Uterus (tissue), 4 donors: Measurements from ENCODE around the gene PEAR1. TPM values are rescaled to one million over a fixed set of nuclear protein-coding genes. Genes with fewer than 3 reads are reported as not detected.

Source experiments
- DNase-seq, 2 donors: peaks; one replicate each; pipeline ENCODE4 v3.0.0-alpha.2; 2019 to 2020
- H3K27ac ChIP-seq, 2 donors: fragments of 200-600 bp; sonication (generic); 1 replicate in 1 of 2; 2 replicates in 1 of 2; pipeline ENCODE4 v1.5.1; 2016 to 2018
- H3K27me3 ChIP-seq, 2 donors: fragments of 200-600 bp; sonication (generic); one replicate each; pipeline ENCODE4 v1.5.1; 2018 to 2019; ENCODE audit warnings: control low read depth in 1 of 2
- H3K36me3 ChIP-seq, 2 donors: fragments of 200-600 bp; sonication (generic); one replicate each; pipeline ENCODE4 v1.5.1; 2019; ENCODE audit warnings: control low read depth in 1 of 2
- H3K4me1 ChIP-seq, 2 donors: fragments of 200-600 bp; sonication (generic); one replicate each; pipeline ENCODE4 v1.5.1; 2018 to 2019; ENCODE audit warnings: control low read depth in 1 of 2
- H3K4me3 ChIP-seq, 2 donors: fragments of 200-600 bp; sonication (generic); 1 replicate in 1 of 2; 2 replicates in 1 of 2; pipeline ENCODE4 v1.5.1; 2018 to 2019; ENCODE audit warnings: mild to moderate bottlenecking in 1 of 2
- H3K9me3 ChIP-seq, 2 donors: fragments of 200-600 bp; sonication (generic); one replicate each; pipeline ENCODE4 v1.5.1; 2019; ENCODE audit warnings: control low read depth in 1 of 2
- POLR2A ChIP-seq, 2 donors: fragments of 450-650 bp; IDR thresholded peaks; one replicate each; pipeline ENCODE4 v1.6.1; 2016; ENCODE audit warnings: antibody characterized with exemption in 2 of 2, mild to moderate bottlenecking in 1 of 2, moderate library complexity in 1 of 2
- intact Hi-C: fragments of 100-400 bp; cut with DNase I; formaldehyde crosslinking; loops from one replicate; pipeline ENCODE4 v1.15.1; 2023; ENCODE audit warnings: low total_unique reads
- total RNA-seq, 4 donors: library from RNA; depleted of rRNA in 3 of 4; stranded (reverse); fragments of >200 nt in 3 of 4; gene quantifications; one replicate each; pipeline versions ENCODE4 v1.1.0 to v1.2.4, GENCODE V29; 2014 to 2023
- TF ChIP-seq, protein P1 (sequence below), 4 experiments: fragments of 200-600 bp in 2 of 4; fragments of 450-650 bp in 2 of 4; sonication (generic) in 2 of 4; IDR thresholded peaks; one replicate each; pipeline ENCODE4 v1.5.1; 2016 to 2019; ENCODE audit warnings: antibody characterized with exemption in 4 of 4, mild to moderate bottlenecking in 2 of 4, moderate library complexity in 1 of 4
- donor health status: DM: yes; HTN: yes; CAD: no.

PEAR1 gene
- total RNA-seq, 4 donors from 2014 or later = 7.4 to 41.8 (median 17.9) TPM

- Histone ChIP-seq H3K9me3 (no peaks in the 10 kb centered on the region), H3K4me3 (no peak overlapping the region), H3K36me3 (no peaks in the 10 kb centered on the region), H3K27ac (no peak overlapping the region), H3K4me1 (no peaks in the 10 kb centered on the region), H3K27me3 (no peaks in the 10 kb centered on the region)
- intact Hi-C loops = no loop called here
- no peak for DNase-seq
- TF ChIP-seq POLR2A (IDR thresholded peaks at IDR 0.05) = no peak
- TF ChIP-seq, protein P1, sequence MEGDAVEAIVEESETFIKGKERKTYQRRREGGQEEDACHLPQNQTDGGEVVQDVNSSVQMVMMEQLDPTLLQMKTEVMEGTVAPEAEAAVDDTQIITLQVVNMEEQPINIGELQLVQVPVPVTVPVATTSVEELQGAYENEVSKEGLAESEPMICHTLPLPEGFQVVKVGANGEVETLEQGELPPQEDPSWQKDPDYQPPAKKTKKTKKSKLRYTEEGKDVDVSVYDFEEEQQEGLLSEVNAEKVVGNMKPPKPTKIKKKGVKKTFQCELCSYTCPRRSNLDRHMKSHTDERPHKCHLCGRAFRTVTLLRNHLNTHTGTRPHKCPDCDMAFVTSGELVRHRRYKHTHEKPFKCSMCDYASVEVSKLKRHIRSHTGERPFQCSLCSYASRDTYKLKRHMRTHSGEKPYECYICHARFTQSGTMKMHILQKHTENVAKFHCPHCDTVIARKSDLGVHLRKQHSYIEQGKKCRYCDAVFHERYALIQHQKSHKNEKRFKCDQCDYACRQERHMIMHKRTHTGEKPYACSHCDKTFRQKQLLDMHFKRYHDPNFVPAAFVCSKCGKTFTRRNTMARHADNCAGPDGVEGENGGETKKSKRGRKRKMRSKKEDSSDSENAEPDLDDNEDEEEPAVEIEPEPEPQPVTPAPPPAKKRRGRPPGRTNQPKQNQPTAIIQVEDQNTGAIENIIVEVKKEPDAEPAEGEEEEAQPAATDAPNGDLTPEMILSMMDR (IDR thresholded peaks at IDR 0.05) = no peak
These were observed 17.2 kb upstream of the PEAR1 start for GRCh38 chr1:156876281-156876680.

DNA sequence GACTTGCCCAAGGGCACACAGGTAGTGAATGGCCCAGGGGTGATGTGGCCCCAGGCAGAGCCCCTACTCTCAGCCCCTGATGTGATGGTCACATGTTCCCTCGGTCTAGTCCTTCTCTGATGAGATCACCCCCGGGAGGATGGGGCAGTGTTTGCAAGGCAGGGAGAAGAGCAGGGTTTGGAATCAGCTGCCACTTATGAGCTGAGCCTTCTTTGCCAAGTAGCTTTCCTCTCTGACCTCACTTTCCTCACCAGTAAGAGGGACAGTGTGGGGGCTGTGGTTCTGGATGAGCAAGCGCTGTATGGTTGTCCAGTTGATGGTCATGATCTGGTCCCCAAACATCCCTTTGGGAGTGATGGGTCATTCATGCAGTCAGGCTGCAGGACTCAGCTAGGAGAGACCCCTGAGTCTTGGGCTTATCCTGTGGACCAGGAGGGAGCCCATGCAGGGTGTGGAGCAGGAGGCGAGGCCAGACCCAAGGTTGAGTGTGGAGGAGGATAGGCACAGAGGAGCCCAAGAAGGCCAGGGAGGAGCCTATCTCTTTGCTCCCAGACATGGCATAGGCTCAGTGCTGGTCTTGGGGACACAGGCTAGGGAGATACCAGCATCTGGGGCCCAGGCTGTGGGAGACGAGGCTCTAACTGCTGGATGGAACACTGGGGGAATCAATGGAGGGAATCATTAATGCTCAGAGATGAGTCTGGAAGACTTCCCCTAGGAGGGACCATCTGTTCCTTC is 15.9 kb upstream of the PEAR1 start:
- DNase-seq = no peak
- TF ChIP-seq, protein P1 (IDR thresholded peaks at IDR 0.05) = no peak
- TF ChIP-seq POLR2A (IDR thresholded peaks at IDR 0.05) = no peak
- no peaks in the 10 kb centered on the region for H3K4me1 ChIP-seq
- intact Hi-C loops = no loop called here
- no peak overlapping the region for H3K4me3 ChIP-seq
- H3K36me3 ChIP-seq = no peaks in the 10 kb centered on the region
- no peaks in the 10 kb centered on the region for H3K27me3 ChIP-seq
- no peaks in the 10 kb centered on the region for H3K9me3 ChIP-seq
- no peak overlapping the region for H3K27ac ChIP-seq

- TF ChIP-seq POLR2A (IDR thresholded peaks at IDR 0.05) = no peak
- TF ChIP-seq, protein P1 (IDR thresholded peaks at IDR 0.05) = no peak
- no peaks in the 10 kb centered on the region for H3K4me1 ChIP-seq
- H3K9me3 ChIP-seq = no peaks in the 10 kb centered on the region
- H3K4me3 ChIP-seq = no peak overlapping the region
- intact Hi-C loops = loop anchor here (10.0 kb wide), 1 partner anchor 185 kb away; no protein-coding TSS in a partner anchor
- H3K27me3 ChIP-seq = no peaks in the 10 kb centered on the region
- H3K27ac ChIP-seq = no peak overlapping the region
- H3K36me3 ChIP-seq = no peaks in the 10 kb centered on the region
- DNase-seq = no peak
These were observed 13.6 kb upstream of the PEAR1 start for GRCh38 chr1:156879876-156880275.

- Histone ChIP-seq H3K4me3 (no peak overlapping the region), H3K36me3 (no peaks in the 10 kb centered on the region), H3K27me3 (no peaks in the 10 kb centered on the region), H3K27ac (no peak overlapping the region), H3K9me3 (no peaks in the 10 kb centered on the region), H3K4me1 (no peaks in the 10 kb centered on the region)
- DNase-seq = no peak
- TF ChIP-seq, protein P1 (IDR thresholded peaks at IDR 0.05) = no peak
- no peak for TF ChIP-seq POLR2A (IDR thresholded peaks at IDR 0.05)
- intact Hi-C loops = loop anchor here (10.0 kb wide), 1 partner anchor 186 kb away; no protein-coding TSS in a partner anchor
These were observed 13.0 kb upstream of the PEAR1 start for GRCh38 chr1:156880473-156880872.

DNA sequence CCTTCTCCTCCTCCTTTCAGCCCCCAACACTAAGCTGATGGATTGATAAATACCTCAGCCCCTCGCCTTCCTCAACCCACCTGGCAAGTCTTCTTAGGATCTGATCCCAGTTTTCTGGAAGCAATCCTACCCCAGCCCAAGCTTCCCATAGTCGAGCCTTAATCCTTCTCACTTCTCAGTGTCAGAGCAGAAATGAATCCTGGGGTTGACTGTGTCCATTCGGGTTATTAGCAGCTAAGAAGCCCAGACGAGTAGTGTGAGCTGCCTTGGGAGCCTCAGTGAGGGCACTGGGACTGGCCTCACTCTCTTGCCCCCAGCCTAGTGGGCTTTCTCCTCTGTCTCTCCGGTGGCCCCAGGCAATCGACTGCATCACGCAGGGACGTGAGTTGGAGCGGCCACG is 12.4 kb upstream of the PEAR1 start:
- Histone ChIP-seq H3K36me3 (no peaks in the 10 kb centered on the region), H3K4me3 (no peak overlapping the region), H3K27me3 (no peaks in the 10 kb centered on the region), H3K4me1 (no peaks in the 10 kb centered on the region), H3K27ac (no peak overlapping the region), H3K9me3 (no peaks in the 10 kb centered on the region)
- intact Hi-C loops = loop anchor here (10.0 kb wide), 1 partner anchor 186 kb away; no protein-coding TSS in a partner anchor
- no peak for DNase-seq
- no peak for TF ChIP-seq POLR2A (IDR thresholded peaks at IDR 0.05)
- TF ChIP-seq, protein P1 (IDR thresholded peaks at IDR 0.05) = no peak
